ENCODE results near the gene CCNH. TPM values are rescaled to one million over a fixed set of nuclear protein-coding genes. Genes with fewer than 3 reads are reported as not detected.

The CCNH gene
- total RNA-seq, 1 donor, result 84.6 TPM

DNA sequence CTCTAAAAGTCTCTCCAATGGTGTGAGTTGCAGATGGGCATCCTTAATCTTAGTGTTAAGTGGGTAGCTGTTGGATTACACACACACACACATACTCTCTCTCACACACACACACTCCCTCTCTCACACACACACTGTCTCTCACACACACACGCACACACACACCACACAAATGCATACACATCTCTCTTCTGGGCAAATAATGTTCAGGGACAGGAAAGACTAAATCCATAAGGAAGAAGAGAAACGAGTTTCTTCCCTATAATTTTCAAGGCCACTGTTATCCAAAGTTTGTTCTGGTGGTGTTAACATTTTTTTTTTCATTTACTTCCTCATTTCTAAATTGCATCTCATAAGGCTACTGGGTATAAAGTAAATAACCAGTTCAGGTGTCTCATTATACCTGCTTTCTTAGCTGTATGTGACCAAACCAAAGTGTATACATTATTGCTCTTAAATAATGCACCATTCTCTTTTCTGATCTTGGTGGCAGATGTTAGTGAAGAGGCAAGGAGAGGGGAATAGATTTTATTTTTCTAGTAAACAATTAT is 22.5 kb upstream of the CCNH start:
- no peak for TF ChIP-seq CTCF (IDR thresholded peaks at IDR 0.05; ENCODE audit: insufficient read depth, low read length)
- H3K4me3 ChIP-seq (ENCODE audit: low read depth, low read length), result no peak overlapping the region
- DNase-seq (ENCODE audit: low read depth), result no peak

DNA sequence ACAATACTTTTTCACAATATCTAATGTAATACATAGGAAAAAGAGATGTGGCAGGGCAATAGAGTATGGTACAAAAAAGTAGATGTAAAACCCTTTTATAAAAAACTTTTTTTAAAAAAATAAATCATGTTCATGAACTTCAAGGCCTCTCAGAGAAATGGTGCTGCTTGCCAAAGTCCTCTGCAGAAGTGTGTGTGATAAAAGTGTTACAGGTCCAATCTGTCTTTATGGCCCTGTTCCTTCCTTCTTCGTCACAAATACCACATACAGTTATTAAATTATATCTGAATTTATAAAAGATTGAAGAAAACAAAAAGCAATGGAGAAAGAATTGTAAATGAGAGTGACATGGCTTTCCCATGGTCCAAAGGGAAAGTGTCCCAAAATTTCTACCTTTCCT is 21.7 kb upstream of the CCNH start:
- no peak overlapping the region for H3K4me3 ChIP-seq (ENCODE audit: low read depth, low read length)
- no peak for TF ChIP-seq CTCF (IDR thresholded peaks at IDR 0.05; ENCODE audit: insufficient read depth, low read length)
- no peak for DNase-seq (ENCODE audit: low read depth)

- no peak for DNase-seq (ENCODE audit: low read depth)
- H3K4me3 ChIP-seq (ENCODE audit: low read depth, low read length), result no peak overlapping the region
- TF ChIP-seq CTCF (IDR thresholded peaks at IDR 0.05; ENCODE audit: insufficient read depth, low read length), result no peak
Observed at GRCh38 chr5:87433945-87434344, 21.2 kb upstream of the CCNH start.

- no peak for TF ChIP-seq CTCF (IDR thresholded peaks at IDR 0.05; ENCODE audit: insufficient read depth, low read length)
- no peak overlapping the region for H3K4me3 ChIP-seq (ENCODE audit: low read depth, low read length)
- no peak for DNase-seq (ENCODE audit: low read depth)
Observed at GRCh38 chr5:87432460-87432859, 19.7 kb upstream of the CCNH start.

DNA sequence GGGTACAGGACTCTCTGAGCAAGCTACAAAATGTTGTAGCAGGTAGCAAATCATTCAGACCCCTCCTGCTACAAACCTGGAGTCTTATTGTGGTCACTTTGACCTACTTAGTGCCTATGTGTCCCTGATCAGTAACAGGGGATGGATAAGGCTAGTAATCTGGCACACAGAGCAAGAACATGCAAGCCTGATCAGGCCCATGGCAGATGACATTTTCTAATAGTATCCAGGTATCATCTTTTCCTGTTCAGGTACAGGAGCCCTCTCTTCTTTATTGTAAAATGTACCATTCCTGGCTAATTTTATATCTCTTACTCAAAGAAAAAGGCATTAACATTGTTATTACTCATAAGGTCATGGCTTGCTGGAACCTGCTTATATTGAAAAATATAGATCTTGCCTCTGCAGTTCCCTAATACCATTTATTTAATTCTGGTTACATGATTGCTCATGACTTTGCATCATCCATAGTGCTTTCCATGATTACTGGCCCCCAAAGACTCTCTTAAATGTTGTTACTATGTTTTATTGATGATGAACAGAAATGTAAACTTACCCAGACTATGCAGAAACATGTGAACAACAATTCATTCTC is 18.2 kb upstream of the CCNH start:
- H3K4me3 ChIP-seq (ENCODE audit: low read depth, low read length), result no peak overlapping the region
- DNase-seq (ENCODE audit: low read depth), result no peak
- TF ChIP-seq CTCF (IDR thresholded peaks at IDR 0.05; ENCODE audit: insufficient read depth, low read length), result no peak

DNA sequence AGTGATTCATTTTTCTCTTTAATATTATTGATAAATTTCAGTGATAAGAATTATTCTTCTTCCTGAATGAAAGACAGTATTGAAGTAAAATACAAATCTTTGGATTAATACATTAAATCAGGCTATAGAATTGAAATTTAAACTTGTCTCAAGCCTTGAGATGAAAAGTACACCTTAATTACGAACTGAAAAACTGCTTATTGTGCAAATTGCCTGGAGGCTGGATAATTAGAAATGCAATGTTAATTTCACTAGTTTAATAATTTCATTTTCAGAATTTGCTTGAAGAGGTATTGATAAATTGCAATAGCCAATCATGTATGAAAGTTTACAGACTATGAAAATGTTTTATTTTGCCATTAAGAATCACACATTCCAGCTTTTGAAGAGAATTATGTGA is 11.0 kb upstream of the CCNH start:
- no peak for TF ChIP-seq CTCF (IDR thresholded peaks at IDR 0.05; ENCODE audit: insufficient read depth, low read length)
- H3K4me3 ChIP-seq (ENCODE audit: low read depth, low read length), result no peak overlapping the region
- no peak for DNase-seq (ENCODE audit: low read depth)

DNA sequence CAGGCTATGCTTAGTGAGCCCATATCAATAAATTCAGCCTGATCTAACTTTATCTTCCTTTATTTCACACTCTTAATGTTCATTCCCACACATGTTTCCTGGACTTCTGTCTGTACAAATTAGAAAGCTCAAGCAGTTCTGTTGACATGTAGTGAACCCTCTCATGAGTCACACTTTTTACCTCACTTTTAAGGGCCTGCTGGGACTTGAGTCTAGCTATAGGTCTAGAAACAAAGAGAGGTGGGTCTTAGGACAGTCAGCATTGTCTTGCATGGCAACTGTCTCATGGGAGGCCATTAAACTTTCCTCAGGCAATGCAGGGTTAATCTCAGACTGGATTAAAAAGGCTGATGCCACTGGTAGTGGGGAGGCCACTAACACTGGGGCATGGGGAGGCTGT is 8.6 kb upstream of the CCNH start:
- no peak overlapping the region for H3K4me3 ChIP-seq (ENCODE audit: low read depth, low read length)
- DNase-seq (ENCODE audit: low read depth), result no peak
- TF ChIP-seq CTCF (IDR thresholded peaks at IDR 0.05; ENCODE audit: insufficient read depth, low read length), result no peak
